Measurements from ENCODE around the gene AFMID. TPM values are rescaled to one million over a fixed set of nuclear protein-coding genes. Genes with fewer than 3 reads are reported as not detected.

AFMID gene
- total and polyA plus RNA-seq, 2 of the 13 experiments (the other 11 are each of a cell fraction or from before 2014, with no cell fraction given) = 249 to 270 TPM

DNA sequence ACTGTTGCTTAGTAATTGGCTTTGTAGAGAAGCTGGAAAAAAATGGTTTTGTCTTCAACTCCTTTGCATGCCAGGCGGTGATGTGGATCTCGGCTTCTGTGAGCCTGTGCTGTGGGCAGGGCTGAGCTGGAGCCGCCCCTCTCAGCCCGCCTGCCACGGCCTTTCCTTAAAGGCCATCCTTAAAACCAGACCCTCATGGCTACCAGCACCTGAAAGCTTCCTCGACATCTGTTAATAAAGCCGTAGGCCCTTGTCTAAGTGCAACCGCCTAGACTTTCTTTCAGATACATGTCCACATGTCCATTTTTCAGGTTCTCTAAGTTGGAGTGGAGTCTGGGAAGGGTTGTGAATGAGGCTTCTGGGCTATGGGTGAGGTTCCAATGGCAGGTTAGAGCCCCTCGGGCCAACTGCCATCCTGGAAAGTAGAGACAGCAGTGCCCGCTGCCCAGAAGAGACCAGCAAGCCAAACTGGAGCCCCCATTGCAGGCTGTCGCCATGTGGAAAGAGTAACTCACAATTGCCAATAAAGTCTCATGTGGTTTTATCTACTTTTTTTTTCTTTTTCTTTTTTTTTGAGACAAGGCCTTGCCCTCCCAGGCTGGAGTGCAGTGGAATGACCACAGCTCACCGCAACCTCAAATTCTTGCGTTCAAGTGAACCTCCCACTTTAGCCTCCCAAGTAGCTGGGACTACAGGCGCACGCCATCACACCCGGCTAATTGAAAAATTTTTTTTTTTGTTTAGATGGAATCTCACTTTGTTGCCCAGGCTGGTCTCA lies 38.1 kb downstream of the AFMID start:
- in situ Hi-C loops (cut with HindIII; ENCODE audit: extremely low pct_ligation_motif_present, low pct_unique_long_range_greater_than_20kb) = no loop called here

More for the DNA sequence above, 38.1 kb downstream of the AFMID start:
- no TSS peak for BruUV-seq (replicated peaks)
- H3K9ac ChIP-seq (ENCODE audit: insufficient read depth, low read depth, low read length) = no peak overlapping the region
- intact Hi-C loops (cut with micrococcal nuclease; ENCODE audit: unreplicated experiment) = no loop called here
- DNase-seq (ENCODE audit: low spot score) = no peak
- TF ChIP-seq SMARCE1 (IDR thresholded peaks at IDR 0.05; ENCODE audit: borderline replicate concordance) (no peak), AGO2 (optimal IDR thresholded peaks at IDR 0.05; ENCODE audit: low read depth, low read length) (peak; percentile 40), POLR2AphosphoS5 (IDR thresholded peaks at IDR 0.05; ENCODE audit: low read depth, low read length) (peak; percentile 44; the same call in 1 of the 2 replicates), PLRG1 (conservative IDR thresholded peaks at IDR 0.05) (no peak), MED13 (CRISPR knock-in tag; IDR thresholded peaks at IDR 0.05) (no peak), SPEN (CRISPR knock-in tag; IDR thresholded peaks at IDR 0.05; ENCODE audit: low read depth) (no peak), ZNF790 (CRISPR knock-in tag; IDR thresholded peaks at IDR 0.05; ENCODE audit: borderline replicate concordance) (no peak), IKZF5 (CRISPR knock-in tag; IDR thresholded peaks at IDR 0.05) (no peak), MBD4 (IDR thresholded peaks at IDR 0.05; ENCODE audit: borderline replicate concordance, low read length) (no peak), RBAK (CRISPR knock-in tag; IDR thresholded peaks at IDR 0.05) (no peak), RBM22 (optimal IDR thresholded peaks at IDR 0.05; ENCODE audit: low read length) (peak; percentile 85), SKI (IDR thresholded peaks at IDR 0.05; ENCODE audit: partially characterized antibody) (no peak), ZNF20 (CRISPR knock-in tag; IDR thresholded peaks at IDR 0.05) (no peak), ZNF7 (CRISPR knock-in tag; IDR thresholded peaks at IDR 0.05) (no peak), ZBTB21 (CRISPR knock-in tag; IDR thresholded peaks at IDR 0.05) (no peak), ZNF124 (CRISPR knock-in tag; IDR thresholded peaks at IDR 0.05) (no peak), ZC3H13 (CRISPR knock-in tag; IDR thresholded peaks at IDR 0.05) (0 out of 2 replicates have a peak, but pooled peaks have one; percentile 49)
- TF ChIP-seq, protein P1, sequence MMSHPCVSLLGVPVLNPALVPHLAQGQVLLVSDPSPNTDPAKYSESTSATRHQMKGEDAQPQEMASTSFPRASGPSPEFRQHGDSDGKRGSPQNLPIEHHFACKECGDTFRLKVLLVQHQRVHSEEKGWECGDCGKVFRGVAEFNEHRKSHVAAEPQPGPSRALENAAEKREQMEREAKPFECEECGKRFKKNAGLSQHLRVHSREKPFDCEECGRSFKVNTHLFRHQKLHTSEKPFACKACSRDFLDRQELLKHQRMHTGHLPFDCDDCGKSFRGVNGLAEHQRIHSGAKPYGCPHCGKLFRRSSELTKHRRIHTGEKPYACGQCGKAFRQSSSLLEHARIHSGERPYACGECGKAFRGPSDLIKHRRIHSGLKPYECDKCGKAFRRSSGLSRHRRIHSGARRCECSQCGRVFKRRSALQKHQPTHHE (CRISPR knock-in tag; IDR thresholded peaks at IDR 0.05; ENCODE audit: borderline replicate concordance) = no peak
- TF ChIP-seq, protein P2, sequence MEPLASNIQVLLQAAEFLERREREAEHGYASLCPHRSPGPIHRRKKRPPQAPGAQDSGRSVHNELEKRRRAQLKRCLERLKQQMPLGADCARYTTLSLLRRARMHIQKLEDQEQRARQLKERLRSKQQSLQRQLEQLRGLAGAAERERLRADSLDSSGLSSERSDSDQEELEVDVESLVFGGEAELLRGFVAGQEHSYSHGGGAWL (CRISPR knock-in tag; IDR thresholded peaks at IDR 0.05) = no peak
- TF ChIP-seq, protein P3, sequence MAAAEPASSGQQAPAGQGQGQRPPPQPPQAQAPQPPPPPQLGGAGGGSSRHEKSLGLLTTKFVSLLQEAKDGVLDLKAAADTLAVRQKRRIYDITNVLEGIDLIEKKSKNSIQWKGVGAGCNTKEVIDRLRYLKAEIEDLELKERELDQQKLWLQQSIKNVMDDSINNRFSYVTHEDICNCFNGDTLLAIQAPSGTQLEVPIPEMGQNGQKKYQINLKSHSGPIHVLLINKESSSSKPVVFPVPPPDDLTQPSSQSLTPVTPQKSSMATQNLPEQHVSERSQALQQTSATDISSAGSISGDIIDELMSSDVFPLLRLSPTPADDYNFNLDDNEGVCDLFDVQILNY (CRISPR knock-in tag; conservative IDR thresholded peaks at IDR 0.05) = no peak
- peaks cover 1% of the 10 kb centered on the region; the same call in 1 of the 2 replicates for H3K4me1 ChIP-seq (ENCODE audit: insufficient read depth, low read length)
- ChIA-PET CTCF (ENCODE audit: low intra/inter-chr PET ratio, low total read pairs) (no interaction called here), POLR2A (no interaction called here)
- whole genome bisulfite sequencing (ENCODE audit: low lambda C conversion rate) = 95% methylated on average over 16 of the region's 16 CpGs
- no peaks in the 10 kb centered on the region for H3K79me2 ChIP-seq (ENCODE audit: insufficient read depth, low read length)
- H2AFZ ChIP-seq (ENCODE audit: low read length) = no peak overlapping the region
- no peak overlapping the region for H3K4me3 ChIP-seq (replicated peaks in 1 of 3; ENCODE audit: insufficient read depth in 1 of 3, low read depth in 2 of 3, low read length in 3 of 3)
- H3K36me3 ChIP-seq (replicated peaks in 1 of 2; ENCODE audit: control insufficient read depth in 1 of 2, insufficient read depth in 2 of 2, low read length in 2 of 2) = peaks cover 21 to 34% of the 10 kb centered on the region in 2 experiments
- no peak overlapping the region for H3K27ac ChIP-seq (ENCODE audit: extremely low read length, insufficient read depth, low read length)
- no peaks in the 10 kb centered on the region for H3K9me3 ChIP-seq (ENCODE audit: low read length)
- no peak for ATAC-seq
- no peaks in the 10 kb centered on the region for H4K20me1 ChIP-seq (ENCODE audit: insufficient read depth, low read length)
- no peak overlapping the region for H3K4me2 ChIP-seq (ENCODE audit: low read depth, low read length)
- FAIRE-seq = no peak
- H3K27me3 ChIP-seq (ENCODE audit: control insufficient read depth in 1 of 2, insufficient read depth in 2 of 2, low read length in 2 of 2) = peaks cover 3 to 18% of the 10 kb centered on the region in 2 experiments; a peak in 4 of 5 replicates

All from HepG2 (cell line).